ENCODE data around the gene FAM13B. TPM values are rescaled to one million over a fixed set of nuclear protein-coding genes. Genes with fewer than 3 reads are reported as not detected.

Gene FAM13B
- total and polyA plus RNA-seq, 7 donors, result 9.0 to 81.7 (median 47.2) TPM

- no peak for DNase-seq
- TF ChIP-seq POLR2AphosphoS5 (IDR thresholded peaks at IDR 0.05) (no peak), EP300 (IDR thresholded peaks at IDR 0.05) (no peak), POLR2A (IDR thresholded peaks at IDR 0.05) (no peak), CTCF (IDR thresholded peaks at IDR 0.05) (no peak)
- H3K9me3 ChIP-seq, result no peaks in the 10 kb centered on the region
- no peaks in the 10 kb centered on the region for H3K4me1 ChIP-seq
- H3K36me3 ChIP-seq, result no peaks in the 10 kb centered on the region
- H3K27me3 ChIP-seq, result no peaks in the 10 kb centered on the region
- 95 to 98% methylated on average over 1 of the region's 1 CpG for WGBS, 2 donors
- H3K27ac ChIP-seq, result no peak overlapping the region
- intact Hi-C loops (cut with DNase I), result no loop called here
- H3K4me3 ChIP-seq, result no peak overlapping the region
Measured at GRCh38 chr5:137902408-137903133, 130.3 kb downstream of the FAM13B start.

DNA sequence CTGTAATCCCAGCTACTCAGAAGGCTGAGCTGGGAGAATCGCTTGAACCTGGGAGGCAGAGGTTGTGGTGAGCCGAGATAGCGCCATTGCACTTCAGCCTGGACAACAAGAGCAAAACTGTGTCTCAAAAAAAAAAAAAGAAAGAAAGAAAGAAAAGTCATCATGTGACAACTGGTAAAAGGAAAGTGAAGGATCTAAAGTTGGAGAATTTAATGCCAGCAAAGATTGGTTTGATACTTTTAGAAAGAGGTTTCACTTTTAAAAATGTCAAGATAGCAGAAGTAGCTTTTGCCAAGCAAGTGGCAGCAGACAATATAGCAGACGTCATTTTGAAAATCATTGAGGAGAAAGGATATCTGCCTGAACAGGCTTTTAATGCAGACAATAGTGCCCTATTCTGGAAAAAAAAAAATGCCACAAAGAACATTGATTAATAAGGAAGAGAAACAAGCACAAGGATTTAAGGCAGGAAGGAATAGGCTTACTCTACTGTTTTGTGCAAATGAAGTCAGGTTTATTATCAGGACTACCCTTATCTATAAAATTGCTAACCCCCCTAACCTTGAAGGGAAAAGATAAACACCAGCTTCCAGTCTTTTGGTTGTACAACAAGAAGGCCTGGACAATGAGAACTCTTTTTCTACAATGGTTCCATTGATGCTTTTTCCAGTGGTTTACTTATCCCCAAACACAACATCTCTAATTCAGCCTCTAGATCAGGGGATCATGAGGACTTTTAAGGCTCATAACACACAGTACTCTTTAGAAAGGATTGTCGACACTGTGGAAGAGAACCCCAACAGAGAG lies 131.7 kb downstream of the FAM13B start:
- Histone ChIP-seq H3K9me3 (no peaks in the 10 kb centered on the region), H3K36me3 (no peaks in the 10 kb centered on the region), H3K4me3 (no peak overlapping the region), H3K4me1 (no peaks in the 10 kb centered on the region), H3K27ac (no peak overlapping the region), H3K27me3 (no peaks in the 10 kb centered on the region)
- intact Hi-C loops (cut with DNase I), result no loop called here
- TF ChIP-seq EP300 (IDR thresholded peaks at IDR 0.05) (no peak), POLR2AphosphoS5 (IDR thresholded peaks at IDR 0.05) (no peak), POLR2A (IDR thresholded peaks at IDR 0.05) (no peak), CTCF (IDR thresholded peaks at IDR 0.05) (no peak)
- no peak for DNase-seq
- WGBS, 2 donors, result 83 to 88% methylated on average over 5 of the region's 5 CpGs

- H3K27ac ChIP-seq, result no peak overlapping the region
- 92% methylated on average over 3 of the region's 3 CpGs for WGBS, 2 donors
- TF ChIP-seq POLR2A (IDR thresholded peaks at IDR 0.05) (no peak), CTCF (IDR thresholded peaks at IDR 0.05) (no peak), EP300 (IDR thresholded peaks at IDR 0.05) (no peak), POLR2AphosphoS5 (IDR thresholded peaks at IDR 0.05) (no peak)
- no peak overlapping the region for H3K4me3 ChIP-seq
- H3K9me3 ChIP-seq, result no peaks in the 10 kb centered on the region
- no peak for DNase-seq
- no peaks in the 10 kb centered on the region for H3K27me3 ChIP-seq
- H3K4me1 ChIP-seq, result no peaks in the 10 kb centered on the region
- intact Hi-C loops (cut with DNase I), result no loop called here
- no peaks in the 10 kb centered on the region for H3K36me3 ChIP-seq
Measured at GRCh38 chr5:137899493-137899892, 133.4 kb downstream of the FAM13B start.

GRCh38 chr5:137896560-137896959 lies 136.3 kb downstream of the FAM13B start:
- WGBS, 2 donors, result 81 to 88% methylated on average over 3 of the region's 3 CpGs
- no peak for DNase-seq

More at GRCh38 chr5:137896560-137896959, 136.3 kb downstream of the FAM13B start:
- Histone ChIP-seq H3K9me3 (no peaks in the 10 kb centered on the region), H3K27me3 (no peaks in the 10 kb centered on the region), H3K4me3 (no peak overlapping the region), H3K4me1 (no peaks in the 10 kb centered on the region), H3K36me3 (no peaks in the 10 kb centered on the region), H3K27ac (no peak overlapping the region)
- intact Hi-C loops (cut with DNase I), result no loop called here
- TF ChIP-seq POLR2AphosphoS5 (IDR thresholded peaks at IDR 0.05) (no peak), EP300 (IDR thresholded peaks at IDR 0.05) (no peak), POLR2A (IDR thresholded peaks at IDR 0.05) (no peak), CTCF (IDR thresholded peaks at IDR 0.05) (no peak)

Measured in sigmoid colon (tissue), 7 donors.